AG04450 (cell line): Measurements from ENCODE around the gene IL23A. TPM values are rescaled to one million over a fixed set of nuclear protein-coding genes. Genes with fewer than 3 reads are reported as not detected.
A peak's percentile ranks its signal among the peaks of the same experiment; 100 is the strongest.

ENCODE experiments used
- CTCF ChIA-PET: fragments of 300-600, 350-600 bp; formaldehyde crosslinking; extraction: SDS; loops from one replicate; lab custom pipeline; 2022; ENCODE audit warnings: antibody characterized with exemption, inconsistent platforms; lab: Charles Lee
- POLR2A ChIA-PET: fragments of 350-600 bp; formaldehyde crosslinking; extraction: SDS; loops from one replicate; lab custom pipeline; 2021; ENCODE audit warnings: antibody characterized with exemption, inconsistent platforms; lab: Yijun Ruan, JAX
- DNase-seq: peaks from one replicate; pipeline ENCODE4 v3.0.0-alpha.2; 2011; ENCODE audit warnings: low read depth, low spot score
- H3K27ac ChIP-seq: one replicate; pipeline ENCODE4 v1.5.1; 2012; ENCODE audit warnings: low read depth, low read length, control low read depth
- H3K27me3 ChIP-seq: one replicate; pipeline ENCODE4 v1.6.0; 2012; ENCODE audit warnings: low read length; ENCODE audit not compliant: control insufficient read depth, insufficient read depth
- H3K4me3 ChIP-seq: 2 replicates; pipeline ENCODE4 v1.5.1; 2011; ENCODE audit warnings: mild to moderate bottlenecking, low read depth, low read length, control low read depth
- H3K9me3 ChIP-seq: 2 replicates; pipeline ENCODE4 v1.5.1; 2012; ENCODE audit warnings: low read length; ENCODE audit not compliant: control insufficient read depth, insufficient read depth
- polyA plus RNA-seq: library from polyadenylated mRNA; depleted of rRNA; stranded (reverse); fragments of >200 nt; gene quantifications from 2 replicates; pipeline ENCODE4 v1.2.3, GENCODE V29; 2011; rRNA removed
- small RNA-seq: library from RNA; depleted of rRNA; stranded (forward); fragments of <200 nt; gene quantifications from one replicate; pipeline ENCODE3, GENCODE V24; 2012; ENCODE audit warnings: low read depth; ENCODE audit not compliant: insufficient read length
- TF ChIP-seq, protein P1 (sequence below): IDR thresholded peaks from 2 replicates; pipeline ENCODE4 v1.5.1; 2011; ENCODE audit warnings: low read depth, low read length, control low read depth, inconsistent platforms

Gene IL23A
- polyA plus RNA-seq, 1 experiment, result not detected

- H3K27me3 ChIP-seq, result peaks cover 7% of the 10 kb centered on the region
- TF ChIP-seq, protein P1, sequence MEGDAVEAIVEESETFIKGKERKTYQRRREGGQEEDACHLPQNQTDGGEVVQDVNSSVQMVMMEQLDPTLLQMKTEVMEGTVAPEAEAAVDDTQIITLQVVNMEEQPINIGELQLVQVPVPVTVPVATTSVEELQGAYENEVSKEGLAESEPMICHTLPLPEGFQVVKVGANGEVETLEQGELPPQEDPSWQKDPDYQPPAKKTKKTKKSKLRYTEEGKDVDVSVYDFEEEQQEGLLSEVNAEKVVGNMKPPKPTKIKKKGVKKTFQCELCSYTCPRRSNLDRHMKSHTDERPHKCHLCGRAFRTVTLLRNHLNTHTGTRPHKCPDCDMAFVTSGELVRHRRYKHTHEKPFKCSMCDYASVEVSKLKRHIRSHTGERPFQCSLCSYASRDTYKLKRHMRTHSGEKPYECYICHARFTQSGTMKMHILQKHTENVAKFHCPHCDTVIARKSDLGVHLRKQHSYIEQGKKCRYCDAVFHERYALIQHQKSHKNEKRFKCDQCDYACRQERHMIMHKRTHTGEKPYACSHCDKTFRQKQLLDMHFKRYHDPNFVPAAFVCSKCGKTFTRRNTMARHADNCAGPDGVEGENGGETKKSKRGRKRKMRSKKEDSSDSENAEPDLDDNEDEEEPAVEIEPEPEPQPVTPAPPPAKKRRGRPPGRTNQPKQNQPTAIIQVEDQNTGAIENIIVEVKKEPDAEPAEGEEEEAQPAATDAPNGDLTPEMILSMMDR, result no peak
- DNase-seq, result peak; percentile 16
- H3K27ac ChIP-seq, result peak overlapping the region; percentile 2
- ChIA-PET POLR2A (no interaction called here), CTCF (no interaction called here)
- peaks cover 4% of the 10 kb centered on the region; the same call in 1 of the 2 replicates for H3K9me3 ChIP-seq
- H3K4me3 ChIP-seq, result no peak overlapping the region
Observed at GRCh38 chr12:56387152-56387736, 48.6 kb downstream of the IL23A start.

DNA sequence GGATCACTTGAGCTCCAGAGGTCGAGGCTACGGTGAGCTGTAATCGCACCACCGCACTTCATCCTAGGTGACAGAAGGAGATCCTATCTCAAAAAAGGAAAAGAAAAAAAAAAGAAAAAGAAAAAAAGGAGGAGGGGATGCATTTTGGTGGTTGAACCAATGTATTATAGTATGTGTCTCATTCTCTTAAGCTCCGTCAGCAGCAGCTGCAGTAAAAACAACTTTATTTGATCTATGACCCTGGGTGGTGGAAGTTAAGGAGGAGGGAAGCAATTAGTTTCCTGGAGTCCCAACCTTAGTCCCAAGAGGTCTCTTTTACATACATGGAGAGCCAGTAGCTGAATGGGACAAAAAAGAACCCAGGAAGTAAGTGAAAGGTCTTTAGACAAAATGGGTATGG is 50.7 kb downstream of the IL23A start:
- Histone ChIP-seq H3K4me3 (no peak overlapping the region), H3K27me3 (no peaks in the 10 kb centered on the region), H3K27ac (no peak overlapping the region), H3K9me3 (peaks cover 4% of the 10 kb centered on the region)
- POLR2A ChIA-PET, result interaction anchor here (1.4 kb wide), 1 partner anchor 30 kb away, joined by 9 read pairs; the partner anchor contains the start of gene STAT2
- CTCF ChIA-PET, result no interaction called here
- TF ChIP-seq, protein P1, result no peak
- no peak for DNase-seq

Small RNA genes lying within 50 kb of the gene (small RNA-seq; reads per million reads assigned to genes)
- gene RNU7-40P, result 15.1 reads per million, percentile 75 among the genes with 10 or more reads in this experiment

Other genes with a start within 250 kb of the IL23A start
- 169 and 223 TPM in 2 replicates for gene PA2G4, start 234.3 kb upstream of the IL23A start, polyA plus RNA-seq
- gene RPL41, start 222.3 kb upstream of the IL23A start, polyA plus RNA-seq, result 7,461 and 7,686 TPM in 2 replicates
- gene ZC3H10, start 220.6 kb upstream of the IL23A start, polyA plus RNA-seq, result 1.5 and 1.9 TPM in 2 replicates
- gene ESYT1, start 210.6 kb upstream of the IL23A start, polyA plus RNA-seq, result 127 and 140 TPM in 2 replicates
- 118 and 124 TPM in 2 replicates for gene MYL6B, start 186.3 kb upstream of the IL23A start, polyA plus RNA-seq
- gene MYL6, start 180.5 kb upstream of the IL23A start, polyA plus RNA-seq, result 5,661 and 5,957 TPM in 2 replicates
- 90.2 and 101 TPM in 2 replicates for gene SMARCC2, start 149.4 kb upstream of the IL23A start, polyA plus RNA-seq
- gene RNF41, start 117.0 kb upstream of the IL23A start, polyA plus RNA-seq, result 97.2 and 123 TPM in 2 replicates
- gene NABP2, start 114.5 kb upstream of the IL23A start, polyA plus RNA-seq, result 46.9 and 52.5 TPM in 2 replicates
- gene SLC39A5, start 108.8 kb upstream of the IL23A start, polyA plus RNA-seq, result not detected in 2 replicates
- 16.0 and 20.2 TPM in 2 replicates for gene ANKRD52, start 80.5 kb upstream of the IL23A start, polyA plus RNA-seq
- gene COQ10A, start 71.9 kb upstream of the IL23A start, polyA plus RNA-seq, result 12.1 and 15.6 TPM in 2 replicates
- 167 and 173 TPM in 2 replicates for gene CS, start 38.6 kb upstream of the IL23A start, polyA plus RNA-seq
- gene CNPY2, start 22.9 kb upstream of the IL23A start, polyA plus RNA-seq, result 186 and 194 TPM in 2 replicates
- gene PAN2, start 4.9 kb upstream of the IL23A start, polyA plus RNA-seq, result 18.5 and 22.2 TPM in 2 replicates
- 179 and 193 TPM in 2 replicates for gene STAT2, start 21.2 kb downstream of the IL23A start, polyA plus RNA-seq
- not detected in 2 replicates for gene APOF, start 24.0 kb downstream of the IL23A start, polyA plus RNA-seq
- gene TIMELESS, start 110.5 kb downstream of the IL23A start, polyA plus RNA-seq, result 2.0 and 3.3 TPM in 2 replicates
- gene MIP, start 115.8 kb downstream of the IL23A start, polyA plus RNA-seq, result not detected in 2 replicates
- 2.0 TPM in 2 replicates for gene SPRYD4, start 129.7 kb downstream of the IL23A start, polyA plus RNA-seq
- gene GLS2, start 149.3 kb downstream of the IL23A start, polyA plus RNA-seq, result 0.10 and 0.12 TPM in 2 replicates
- gene RBMS2, start 182.9 kb downstream of the IL23A start, polyA plus RNA-seq, result 96.4 and 117 TPM in 2 replicates